ENCODE results near the gene TMEM220. TPM values are rescaled to one million over a fixed set of nuclear protein-coding genes. Genes with fewer than 3 reads are reported as not detected.
A peak's percentile ranks its signal among the peaks of the same experiment; 100 is the strongest.

Gene TMEM220
- total and polyA plus RNA-seq, 7 donors, result 3.4 to 8.9 (median 4.6) TPM

DNA sequence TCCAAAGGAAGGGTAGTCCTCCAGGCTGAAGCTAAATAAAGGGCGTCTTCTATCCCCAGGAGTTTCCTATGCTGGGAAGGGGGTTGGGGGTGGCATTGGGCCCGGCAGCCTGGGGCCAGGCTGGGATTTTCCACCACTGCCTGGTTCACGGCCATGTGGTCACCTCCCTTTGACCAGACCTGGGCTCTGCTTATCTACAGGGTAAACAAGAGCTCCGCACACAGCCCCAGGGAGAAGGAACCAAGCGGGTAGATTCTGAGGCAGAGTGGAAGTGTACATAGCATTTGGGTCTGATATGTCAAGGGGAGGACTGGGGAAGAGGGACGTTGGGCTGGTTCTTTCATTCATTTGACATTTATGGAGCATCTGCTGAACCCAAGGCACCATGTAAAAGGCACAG lies 27.2 kb upstream of the TMEM220 start:
- Histone ChIP-seq H3K9me3 (no peaks in the 10 kb centered on the region), H3K27me3 (ENCODE audit: insufficient read depth in 3 of 3, low read length in 2 of 3) (no peaks in the 10 kb centered on the region), H3K4me1 (peaks cover 7% of the 10 kb centered on the region), H3K4me3 (no peak overlapping the region), H3K27ac (no peak overlapping the region), H3K36me3 (ENCODE audit: insufficient read depth in 1 of 2, low read depth in 1 of 2) (no peaks in the 10 kb centered on the region)
- intact Hi-C loops (cut with DNase I), result no loop called here
- TF ChIP-seq, protein P1, sequence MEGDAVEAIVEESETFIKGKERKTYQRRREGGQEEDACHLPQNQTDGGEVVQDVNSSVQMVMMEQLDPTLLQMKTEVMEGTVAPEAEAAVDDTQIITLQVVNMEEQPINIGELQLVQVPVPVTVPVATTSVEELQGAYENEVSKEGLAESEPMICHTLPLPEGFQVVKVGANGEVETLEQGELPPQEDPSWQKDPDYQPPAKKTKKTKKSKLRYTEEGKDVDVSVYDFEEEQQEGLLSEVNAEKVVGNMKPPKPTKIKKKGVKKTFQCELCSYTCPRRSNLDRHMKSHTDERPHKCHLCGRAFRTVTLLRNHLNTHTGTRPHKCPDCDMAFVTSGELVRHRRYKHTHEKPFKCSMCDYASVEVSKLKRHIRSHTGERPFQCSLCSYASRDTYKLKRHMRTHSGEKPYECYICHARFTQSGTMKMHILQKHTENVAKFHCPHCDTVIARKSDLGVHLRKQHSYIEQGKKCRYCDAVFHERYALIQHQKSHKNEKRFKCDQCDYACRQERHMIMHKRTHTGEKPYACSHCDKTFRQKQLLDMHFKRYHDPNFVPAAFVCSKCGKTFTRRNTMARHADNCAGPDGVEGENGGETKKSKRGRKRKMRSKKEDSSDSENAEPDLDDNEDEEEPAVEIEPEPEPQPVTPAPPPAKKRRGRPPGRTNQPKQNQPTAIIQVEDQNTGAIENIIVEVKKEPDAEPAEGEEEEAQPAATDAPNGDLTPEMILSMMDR (IDR thresholded peaks at IDR 0.05), result no peak
- ATAC-seq, result peak in 1 of 4 donors; percentile 21
- no peak for DNase-seq
- 71 to 81% (median 75%) methylated on average over 6 of the region's 6 CpGs for WGBS, 3 donors

DNA sequence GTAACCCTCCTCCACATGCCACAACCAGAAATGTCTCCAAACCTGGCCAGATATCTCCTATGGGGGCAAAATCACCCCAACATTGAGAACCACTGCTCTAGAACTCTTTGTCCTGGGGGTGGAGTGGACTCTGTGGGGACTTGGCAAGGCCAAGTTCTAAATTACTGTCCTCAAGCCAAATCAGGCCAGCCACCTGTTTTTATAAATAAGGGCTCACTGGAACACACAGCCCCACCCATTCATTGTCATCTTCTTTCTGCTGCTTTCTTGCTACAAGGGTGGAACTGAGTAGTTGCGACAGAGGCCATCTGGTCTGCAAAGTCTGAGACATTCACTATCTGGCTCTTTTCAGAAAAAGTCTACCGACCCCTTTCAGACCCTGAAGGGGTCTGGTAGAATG lies 26.8 kb upstream of the TMEM220 start:
- no peak overlapping the region for H3K4me3 ChIP-seq
- TF ChIP-seq, protein P1 (IDR thresholded peaks at IDR 0.05), result no peak
- peaks cover 7% of the 10 kb centered on the region for H3K4me1 ChIP-seq
- H3K27ac ChIP-seq, result no peak overlapping the region
- WGBS, 3 donors, result 46 to 62% (median 48%) methylated on average over 2 of the region's 2 CpGs
- no peak for DNase-seq
- H3K9me3 ChIP-seq, result no peaks in the 10 kb centered on the region
- intact Hi-C loops (cut with DNase I), result no loop called here
- peak in 3 of 4 donors; percentile 37 to 64 (median 42) for ATAC-seq
- no peaks in the 10 kb centered on the region for H3K27me3 ChIP-seq (ENCODE audit: insufficient read depth in 3 of 3, low read length in 2 of 3)
- no peaks in the 10 kb centered on the region for H3K36me3 ChIP-seq (ENCODE audit: insufficient read depth in 1 of 2, low read depth in 1 of 2)

DNA sequence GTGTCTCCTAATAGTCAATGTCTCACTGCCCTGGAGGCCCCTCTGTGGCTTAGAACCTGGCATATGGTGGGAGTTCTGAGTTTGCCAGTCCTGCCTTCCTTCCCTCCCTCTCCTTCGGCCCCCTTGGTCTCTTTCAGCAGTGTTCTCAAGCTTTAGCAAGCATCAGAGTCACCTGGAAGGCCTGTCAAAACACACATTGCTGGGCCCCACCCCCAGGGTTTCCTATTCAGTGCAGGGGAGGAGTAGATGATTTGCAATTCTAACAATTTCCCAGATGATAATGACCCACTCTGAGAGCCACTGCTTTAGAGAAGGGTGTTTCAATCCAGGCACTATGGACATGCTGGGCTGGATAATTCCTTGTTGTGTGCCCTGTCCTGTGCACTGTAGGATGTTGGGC lies 26.4 kb upstream of the TMEM220 start:
- Histone ChIP-seq H3K4me3 (no peak overlapping the region), H3K4me1 (peaks cover 7% of the 10 kb centered on the region), H3K27ac (no peak overlapping the region), H3K9me3 (no peaks in the 10 kb centered on the region), H3K36me3 (ENCODE audit: insufficient read depth in 1 of 2, low read depth in 1 of 2) (no peaks in the 10 kb centered on the region), H3K27me3 (ENCODE audit: insufficient read depth in 3 of 3, low read length in 2 of 3) (no peaks in the 10 kb centered on the region)
- intact Hi-C loops (cut with DNase I), result no loop called here
- DNase-seq (no peak), ATAC-seq (peak in 2 of 4 donors; percentile 12 to 25)
- TF ChIP-seq, protein P1 (IDR thresholded peaks at IDR 0.05), result no peak
- 81 to 89% (median 85%) methylated on average over 1 of the region's 1 CpG for WGBS, 3 donors

DNA sequence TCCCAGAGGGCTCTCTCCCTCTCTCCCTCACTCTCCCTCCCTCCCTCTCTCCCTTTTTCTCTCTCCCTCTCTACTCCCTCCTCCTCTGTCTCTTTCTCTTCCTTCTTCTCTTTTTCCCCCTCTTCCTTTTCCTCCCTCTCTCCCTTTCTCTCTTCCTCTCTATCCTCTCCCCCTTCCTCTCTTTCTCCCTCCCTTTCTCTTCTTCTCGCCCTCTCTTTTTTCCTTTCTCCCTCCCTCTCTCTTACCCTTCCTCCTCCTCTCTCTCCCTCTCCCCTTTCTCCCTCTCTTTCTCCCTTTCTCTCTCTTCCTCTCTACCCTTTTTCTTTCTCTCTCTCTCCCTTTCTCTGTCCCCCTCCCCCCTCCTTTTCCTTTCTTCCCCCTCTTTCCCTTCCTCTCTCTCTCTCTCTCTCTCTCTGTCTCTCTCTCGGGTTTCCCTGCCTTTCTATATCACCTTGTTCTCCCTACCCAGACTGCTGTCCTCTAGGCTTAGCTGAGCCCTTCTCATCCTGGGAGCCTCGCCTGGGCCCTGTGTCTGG lies 25.8 kb upstream of the TMEM220 start:
- intact Hi-C loops (cut with DNase I), result no loop called here
- no peak overlapping the region for H3K4me3 ChIP-seq
- H3K27ac ChIP-seq, result no peak overlapping the region
- H3K36me3 ChIP-seq (ENCODE audit: insufficient read depth in 1 of 2, low read depth in 1 of 2), result no peaks in the 10 kb centered on the region
- ATAC-seq, result no peak
- TF ChIP-seq, protein P1 (IDR thresholded peaks at IDR 0.05), result no peak
- no peaks in the 10 kb centered on the region for H3K9me3 ChIP-seq
- H3K27me3 ChIP-seq (ENCODE audit: insufficient read depth in 3 of 3, low read length in 2 of 3), result no peaks in the 10 kb centered on the region
- peaks cover 7% of the 10 kb centered on the region for H3K4me1 ChIP-seq
- WGBS, 3 donors, result 86 to 92% (median 91%) methylated on average over 3 of the region's 3 CpGs
- no peak for DNase-seq
